ENCODE data around the gene COX5A. TPM values are rescaled to one million over a fixed set of nuclear protein-coding genes. Genes with fewer than 3 reads are reported as not detected.

The COX5A gene
- total RNA-seq, 1 donor from 2014 or later: 207 TPM

GRCh38 chr15:74964794-74965193 is 26.9 kb upstream of the COX5A start:
- no peaks in the 10 kb centered on the region for H3K9me3 ChIP-seq (ENCODE audit: insufficient read depth, low read depth, low read length)
- H2AFZ ChIP-seq (ENCODE audit: low read depth, low read length): no peak overlapping the region
- H3K9ac ChIP-seq (ENCODE audit: low read length): no peak overlapping the region
- no peaks in the 10 kb centered on the region for H3K79me2 ChIP-seq (ENCODE audit: insufficient read depth, low read length)
- H3K4me1 ChIP-seq (ENCODE audit: insufficient read depth, low read length): peaks cover 7% of the 10 kb centered on the region
- no peaks in the 10 kb centered on the region for H4K20me1 ChIP-seq (ENCODE audit: insufficient read depth, low read length)
- no peak for DNase-seq (ENCODE audit: low read depth)
- no peak overlapping the region for H3K4me3 ChIP-seq (ENCODE audit: insufficient read depth, low read depth, low read length)
- H3K4me1 Mint-ChIP-seq (ENCODE audit: low read depth, unreplicated experiment): peaks cover 3% of the 10 kb centered on the region
- no peaks in the 10 kb centered on the region for H3K36me3 ChIP-seq (ENCODE audit: insufficient read depth, low read length)
- no peaks in the 10 kb centered on the region for H3K36me3 Mint-ChIP-seq (ENCODE audit: low read depth, unreplicated experiment)
- H3K4me2 ChIP-seq (ENCODE audit: low read length): peak overlapping the region; percentile 53
- FAIRE-seq: no peak
- TF ChIP-seq CTCF (IDR thresholded peaks at IDR 0.05; ENCODE audit: insufficient read depth, low read depth, low read length): no peak
- no peak for TF ChIP-seq EZH2 (IDR thresholded peaks at IDR 0.05; ENCODE audit: insufficient read depth, low read length)
- no peaks in the 10 kb centered on the region for H3K9me3 Mint-ChIP-seq (ENCODE audit: unreplicated experiment)
- no peak overlapping the region for H3K27ac ChIP-seq (ENCODE audit: low read depth, low read length)
- no peak overlapping the region for H3K4me3 Mint-ChIP-seq (ENCODE audit: unreplicated experiment)
- H3K27me3 ChIP-seq (ENCODE audit: insufficient read depth, low read length): peaks cover 11% of the 10 kb centered on the region
- H3K27ac Mint-ChIP-seq (ENCODE audit: unreplicated experiment): no peak overlapping the region
- H3K27me3 Mint-ChIP-seq (ENCODE audit: low read depth, unreplicated experiment): peaks cover 27% of the 10 kb centered on the region

- no peak overlapping the region for H3K4me3 ChIP-seq (ENCODE audit: insufficient read depth, low read depth, low read length)
- no peak overlapping the region for H3K4me2 ChIP-seq (ENCODE audit: low read length)
- no peak overlapping the region for H3K9ac ChIP-seq (ENCODE audit: low read length)
- TF ChIP-seq CTCF (IDR thresholded peaks at IDR 0.05; ENCODE audit: insufficient read depth, low read depth, low read length) (no peak), EZH2 (IDR thresholded peaks at IDR 0.05; ENCODE audit: insufficient read depth, low read length) (no peak)
- H3K27ac Mint-ChIP-seq (ENCODE audit: unreplicated experiment): no peak overlapping the region
- H4K20me1 ChIP-seq (ENCODE audit: insufficient read depth, low read length): no peaks in the 10 kb centered on the region
- DNase-seq (ENCODE audit: low read depth) (no peak), FAIRE-seq (no peak)
- H3K9me3 Mint-ChIP-seq (ENCODE audit: unreplicated experiment): no peaks in the 10 kb centered on the region
- no peaks in the 10 kb centered on the region for H3K9me3 ChIP-seq (ENCODE audit: insufficient read depth, low read depth, low read length)
- no peak overlapping the region for H3K27ac ChIP-seq (ENCODE audit: low read depth, low read length)
- H3K36me3 ChIP-seq (ENCODE audit: insufficient read depth, low read length): no peaks in the 10 kb centered on the region
- H3K36me3 Mint-ChIP-seq (ENCODE audit: low read depth, unreplicated experiment): no peaks in the 10 kb centered on the region
- H3K27me3 Mint-ChIP-seq (ENCODE audit: low read depth, unreplicated experiment): peaks cover 42% of the 10 kb centered on the region
- H3K4me1 ChIP-seq (ENCODE audit: insufficient read depth, low read length): peaks cover 16% of the 10 kb centered on the region
- no peak overlapping the region for H2AFZ ChIP-seq (ENCODE audit: low read depth, low read length)
- H3K4me3 Mint-ChIP-seq (ENCODE audit: unreplicated experiment): no peak overlapping the region
- peaks cover 3% of the 10 kb centered on the region for H3K4me1 Mint-ChIP-seq (ENCODE audit: low read depth, unreplicated experiment)
- no peaks in the 10 kb centered on the region for H3K79me2 ChIP-seq (ENCODE audit: insufficient read depth, low read length)
- peaks cover 23% of the 10 kb centered on the region for H3K27me3 ChIP-seq (ENCODE audit: insufficient read depth, low read length)
Observed at GRCh38 chr15:74963213-74963612, 25.3 kb upstream of the COX5A start.

GRCh38 chr15:74962671-74963070 is 24.8 kb upstream of the COX5A start:
- Histone ChIP-seq H4K20me1 (ENCODE audit: insufficient read depth, low read length) (no peaks in the 10 kb centered on the region), H3K9me3 (ENCODE audit: insufficient read depth, low read depth, low read length) (no peaks in the 10 kb centered on the region), H3K4me2 (ENCODE audit: low read length) (no peak overlapping the region), H3K4me3 (ENCODE audit: insufficient read depth, low read depth, low read length) (no peak overlapping the region), H3K79me2 (ENCODE audit: insufficient read depth, low read length) (no peaks in the 10 kb centered on the region), H3K27me3 (ENCODE audit: insufficient read depth, low read length) (peaks cover 26% of the 10 kb centered on the region), H3K27ac (ENCODE audit: low read depth, low read length) (no peak overlapping the region), H3K36me3 (ENCODE audit: insufficient read depth, low read length) (no peaks in the 10 kb centered on the region), H2AFZ (ENCODE audit: low read depth, low read length) (no peak overlapping the region), H3K4me1 (ENCODE audit: insufficient read depth, low read length) (peaks cover 16% of the 10 kb centered on the region), H3K9ac (ENCODE audit: low read length) (no peak overlapping the region)
- Mint-ChIP-seq H3K36me3 (ENCODE audit: low read depth, unreplicated experiment) (no peaks in the 10 kb centered on the region), H3K4me1 (ENCODE audit: low read depth, unreplicated experiment) (peaks cover 6% of the 10 kb centered on the region), H3K9me3 (ENCODE audit: unreplicated experiment) (no peaks in the 10 kb centered on the region), H3K27me3 (ENCODE audit: low read depth, unreplicated experiment) (peaks cover 46% of the 10 kb centered on the region), H3K4me3 (ENCODE audit: unreplicated experiment) (no peak overlapping the region), H3K27ac (ENCODE audit: unreplicated experiment) (no peak overlapping the region)
- DNase-seq (ENCODE audit: low read depth): no peak
- no peak for TF ChIP-seq EZH2 (IDR thresholded peaks at IDR 0.05; ENCODE audit: insufficient read depth, low read length)
- no peak for TF ChIP-seq CTCF (IDR thresholded peaks at IDR 0.05; ENCODE audit: insufficient read depth, low read depth, low read length)
- FAIRE-seq: no peak

Data from astrocyte (in vitro differentiated cells and primary cell).